Tongue (tissue), 2 donors: ENCODE measurements around the gene WNT3. TPM values are rescaled to one million over a fixed set of nuclear protein-coding genes. Genes with fewer than 3 reads are reported as not detected.

Experiments
- DNase-seq: peaks from one replicate; pipeline ENCODE4 v3.0.0-alpha.2; 2015
- total RNA-seq: library from RNA; depleted of rRNA; stranded (reverse); fragments of >200 nt; gene quantifications from one replicate; pipeline ENCODE4 v1.2.3, GENCODE V29; 2014

The WNT3 gene
- total RNA-seq, 1 donor from 2014 or later, result 1.4 TPM

- DNase-seq, result no peak
These were observed 88.5 kb downstream of the WNT3 start for GRCh38 chr17:46730026-46730425.

DNA sequence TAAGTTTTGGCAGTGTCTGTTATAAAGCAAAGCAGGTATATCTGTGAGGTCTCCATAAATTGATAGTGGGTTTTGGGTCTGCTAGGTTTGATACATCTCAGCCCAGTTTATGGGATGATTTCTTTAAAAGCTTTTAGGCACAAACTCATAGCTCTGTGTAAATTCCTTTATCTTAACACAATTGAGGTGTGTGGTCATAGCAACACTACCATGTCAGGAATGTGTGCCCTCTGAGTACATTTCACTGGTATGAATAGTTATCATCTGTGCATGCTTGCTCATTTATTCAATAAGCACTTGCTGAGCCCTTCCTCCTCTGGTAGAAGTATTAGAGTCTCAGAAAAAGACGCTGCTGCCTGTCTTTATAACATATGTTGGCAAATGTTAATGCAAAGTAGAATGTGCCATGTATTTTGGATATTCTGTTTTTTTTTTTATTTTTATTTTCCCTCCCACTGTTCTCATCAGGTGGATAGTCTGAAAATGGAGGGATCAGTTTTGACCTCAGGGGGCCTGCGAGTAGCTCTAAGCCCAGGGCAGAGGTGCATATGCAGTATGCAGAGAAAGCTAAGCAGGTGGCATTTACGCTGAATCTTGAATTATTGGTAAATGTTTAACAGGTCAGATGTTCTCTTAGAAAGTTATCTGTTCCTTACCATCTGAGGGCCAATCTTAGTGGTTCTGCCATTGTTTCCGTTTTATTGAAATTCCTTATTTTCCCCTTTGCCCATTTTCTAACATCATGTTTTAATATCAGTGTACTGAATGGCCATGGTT, 90.7 kb downstream of the WNT3 start:
- DNase-seq, result no peak

DNA sequence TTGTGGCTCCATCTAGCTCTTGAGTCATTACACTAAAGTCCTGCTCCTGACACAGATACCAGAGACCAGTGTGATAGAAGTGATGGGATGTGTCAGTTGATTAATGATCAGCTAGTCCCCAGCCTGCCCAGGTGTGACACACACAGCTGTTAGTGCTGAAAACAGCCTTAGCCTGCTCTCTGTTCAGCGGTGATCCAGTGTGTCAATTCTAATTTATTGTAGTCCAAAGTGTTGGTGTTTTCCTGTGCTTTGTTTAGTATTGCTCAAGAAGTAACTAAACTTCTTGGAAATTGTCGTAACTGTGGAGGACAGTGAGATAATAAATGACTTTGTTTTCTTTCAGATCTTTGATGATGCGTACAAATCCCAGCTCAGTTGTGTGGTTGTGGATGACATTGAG, 92.3 kb downstream of the WNT3 start:
- no peak for DNase-seq

DNA sequence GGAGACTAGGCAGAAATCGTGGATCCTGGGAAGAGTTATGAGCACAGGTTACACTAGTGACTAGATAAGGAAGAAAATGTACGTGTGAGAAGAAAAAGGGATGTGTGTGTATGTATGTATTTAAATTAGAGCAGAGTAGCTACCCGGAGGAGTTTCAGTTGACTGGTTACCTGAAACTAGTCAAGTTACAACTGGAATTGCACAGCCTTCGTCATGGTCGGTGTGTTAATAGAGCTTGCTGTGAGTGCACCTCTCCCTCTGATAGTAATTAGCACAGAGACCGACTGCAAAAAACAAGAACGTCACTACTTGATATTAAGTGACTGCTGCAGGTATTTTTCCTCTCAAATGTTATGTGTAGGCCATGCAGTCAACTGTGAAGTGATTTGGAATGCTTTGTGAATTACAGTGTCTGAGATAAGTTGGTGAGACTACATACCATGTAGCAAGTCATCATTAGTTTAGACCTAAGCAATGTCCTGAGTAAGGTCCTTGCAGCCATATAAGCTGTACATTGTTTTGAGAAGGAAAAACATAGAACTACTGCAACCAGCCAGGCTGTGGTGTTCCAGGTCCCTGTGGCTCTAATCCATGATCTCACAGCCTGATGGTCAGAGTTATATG, 95.7 kb downstream of the WNT3 start:
- no peak for DNase-seq

DNA sequence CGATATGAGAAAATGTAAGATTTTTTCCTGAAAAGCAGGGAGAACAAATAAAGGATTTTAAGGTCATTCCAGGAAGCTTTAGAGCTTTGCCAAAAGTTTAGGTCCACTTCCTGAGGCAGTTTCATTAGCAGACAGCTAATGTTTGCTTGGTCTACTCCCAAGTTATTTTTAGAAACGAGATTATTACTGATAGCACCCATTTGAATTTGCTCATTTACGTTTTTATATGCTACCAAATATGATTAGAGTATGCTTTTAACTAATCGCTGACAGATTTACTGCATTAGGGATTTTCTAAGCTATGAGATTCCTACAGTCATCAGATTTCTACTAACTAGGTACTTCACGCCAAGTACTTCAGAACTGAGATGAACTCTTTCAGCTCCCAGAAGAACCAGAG, 98.1 kb downstream of the WNT3 start:
- DNase-seq, result no peak

- DNase-seq, result peak; percentile 16
These were observed 98.6 kb downstream of the WNT3 start for GRCh38 chr17:46719891-46720290.

- no peak for DNase-seq
These were observed 100.5 kb downstream of the WNT3 start for GRCh38 chr17:46717999-46718398.

Other genes starting within 250 kb of the WNT3 start
- gene ARL17A, start 239.0 kb downstream of the WNT3 start, total RNA-seq, result 5.5 TPM
- gene NSF, start 228.0 kb downstream of the WNT3 start, total RNA-seq, result 28.6 TPM
- not detected for gene WNT9B, start 32.9 kb upstream of the WNT3 start, total RNA-seq
- gene GOSR2, start 104.5 kb upstream of the WNT3 start, total RNA-seq, result 39.6 TPM
- 0.41 TPM for gene RPRML, start 160.6 kb upstream of the WNT3 start, total RNA-seq